VCaP (cell line): Measurements from ENCODE around the gene NKX1-2.

Source experiments
- H3K27ac ChIP-seq: fragments of 450-650 bp; 2 replicates; pipeline ENCODE4 v1.5.1; 2017
- CTCF ChIP-seq: fragments of 450-650 bp; conservative IDR thresholded peaks from 2 replicates; pipeline ENCODE4 v1.5.1; 2017; ENCODE audit warnings: mild to moderate bottlenecking, moderate library complexity

Gene NKX1-2

GRCh38 chr10:124430077-124430476 is 19.8 kb downstream of the NKX1-2 start:
- no peak for TF ChIP-seq CTCF
- H3K27ac ChIP-seq: no peak overlapping the region

DNA sequence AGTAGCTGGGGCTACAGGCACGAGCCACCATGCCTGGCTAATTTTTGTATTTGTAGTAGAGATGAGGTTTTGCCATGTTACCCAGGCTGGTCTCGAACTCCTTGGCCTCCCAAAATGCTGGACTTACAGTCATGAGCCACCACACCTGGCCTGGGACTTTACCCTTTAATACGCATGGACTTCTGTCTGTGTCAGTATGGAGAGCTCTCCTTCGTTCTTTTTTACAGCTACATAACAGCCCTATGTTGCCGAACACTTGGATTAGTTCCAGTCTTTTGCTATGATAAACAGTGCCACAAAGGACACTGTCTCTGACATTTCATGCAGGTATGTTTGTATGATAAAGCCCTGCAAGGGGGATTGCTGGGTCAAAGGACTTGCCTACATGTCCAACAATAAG is 20.3 kb downstream of the NKX1-2 start:
- TF ChIP-seq CTCF: no peak
- no peak overlapping the region for H3K27ac ChIP-seq

DNA sequence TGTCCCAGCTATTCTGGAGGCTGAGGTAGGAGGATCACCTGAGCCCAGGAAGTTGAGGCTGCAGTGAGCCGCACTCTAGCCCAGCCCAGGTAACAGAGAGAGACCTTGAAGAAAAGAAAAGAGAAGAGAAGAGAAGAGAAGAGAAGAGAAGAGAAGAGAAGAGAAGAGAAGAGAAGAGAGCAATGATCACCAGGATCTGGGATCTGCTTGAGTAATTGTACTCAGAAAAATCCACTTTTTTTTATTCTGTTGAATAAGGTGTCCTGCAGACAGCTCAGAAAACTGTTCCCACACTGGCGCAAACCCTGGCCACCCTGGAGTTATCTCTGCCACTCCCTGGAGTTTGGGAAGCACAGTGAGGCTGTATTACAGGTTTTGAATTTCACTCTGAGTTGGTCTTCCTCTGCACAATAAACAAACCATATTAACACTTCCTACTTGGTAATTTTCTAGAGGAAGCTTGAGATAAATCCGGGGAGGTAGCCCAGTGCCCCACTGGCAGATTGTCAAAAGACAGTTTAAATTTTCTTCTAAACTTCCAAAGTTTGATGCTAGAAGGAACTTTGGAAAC is 21.5 kb downstream of the NKX1-2 start:
- H3K27ac ChIP-seq: no peak overlapping the region
- no peak for TF ChIP-seq CTCF

DNA sequence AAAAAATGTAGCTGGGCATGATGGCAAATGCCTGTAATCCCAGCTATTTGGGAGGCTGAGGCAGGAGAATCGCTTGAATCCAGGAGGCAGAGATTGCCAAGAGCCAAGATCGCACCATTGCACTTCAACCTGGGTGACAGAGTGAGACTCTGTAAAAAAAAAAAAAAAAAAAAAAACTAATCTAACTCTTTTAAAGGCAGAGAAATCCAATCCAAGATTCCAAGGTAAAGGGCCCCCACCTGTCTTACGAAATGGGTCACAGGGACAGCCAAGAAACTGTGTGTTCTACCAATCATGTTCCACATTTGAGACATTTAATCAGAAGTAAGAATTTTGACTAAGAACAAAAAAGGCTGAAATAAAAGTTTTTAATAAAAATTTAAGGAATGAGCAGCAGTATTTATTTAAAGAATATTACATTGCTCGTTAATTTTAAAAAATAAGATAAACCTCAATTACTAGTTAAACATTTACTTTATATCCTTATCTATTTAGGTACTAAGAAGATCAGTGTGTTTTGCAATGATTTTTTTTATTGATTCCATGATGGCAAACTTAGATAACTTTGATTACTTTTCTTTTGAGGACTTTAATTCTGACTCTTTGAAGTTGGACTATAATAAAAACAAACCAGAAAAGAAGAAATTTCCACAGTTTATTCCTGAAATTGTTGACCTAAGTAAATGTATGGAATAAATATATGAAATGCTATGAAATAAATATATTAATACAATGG is 24.4 kb downstream of the NKX1-2 start:
- no peak for TF ChIP-seq CTCF
- H3K27ac ChIP-seq: no peak overlapping the region

DNA sequence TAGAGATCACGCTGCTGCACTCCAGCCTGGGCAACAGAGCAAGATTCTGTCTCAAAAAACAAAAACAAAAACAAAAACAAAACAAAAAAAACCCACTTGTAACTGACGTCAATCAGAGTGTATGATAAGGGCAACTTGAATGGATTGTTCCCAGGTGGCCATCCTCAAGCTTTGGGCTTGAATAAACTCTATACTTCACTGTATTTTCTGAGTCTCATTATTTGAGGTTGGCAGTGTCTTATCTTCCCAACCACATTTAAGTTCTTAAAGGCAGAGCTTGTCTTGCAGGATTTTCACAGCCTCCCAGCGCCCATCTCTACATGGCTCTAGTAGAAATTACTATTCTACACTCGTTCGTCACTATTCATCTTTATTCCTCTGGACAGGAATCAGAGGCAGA is 26.0 kb downstream of the NKX1-2 start:
- no peak for TF ChIP-seq CTCF
- no peak overlapping the region for H3K27ac ChIP-seq

DNA sequence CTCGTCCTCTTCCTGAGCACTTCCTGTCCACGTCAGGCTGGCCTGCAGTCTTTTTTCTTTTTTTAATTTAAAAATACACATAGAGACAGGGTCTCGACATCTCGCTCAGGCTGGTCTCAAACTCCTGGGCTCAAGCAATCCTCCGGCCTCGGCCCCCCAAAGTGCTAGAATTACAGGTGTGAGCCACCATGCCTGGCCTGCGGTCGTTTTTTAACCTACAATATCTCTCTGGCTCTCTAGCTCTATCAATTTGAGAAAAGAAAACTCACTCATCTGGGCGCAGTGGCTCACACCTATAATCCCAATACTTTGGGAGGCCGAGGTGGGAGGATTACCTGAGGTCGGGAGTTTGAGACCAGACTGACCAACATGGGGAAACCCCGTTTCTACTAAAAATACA is 27.1 kb downstream of the NKX1-2 start:
- no peak overlapping the region for H3K27ac ChIP-seq
- no peak for TF ChIP-seq CTCF

DNA sequence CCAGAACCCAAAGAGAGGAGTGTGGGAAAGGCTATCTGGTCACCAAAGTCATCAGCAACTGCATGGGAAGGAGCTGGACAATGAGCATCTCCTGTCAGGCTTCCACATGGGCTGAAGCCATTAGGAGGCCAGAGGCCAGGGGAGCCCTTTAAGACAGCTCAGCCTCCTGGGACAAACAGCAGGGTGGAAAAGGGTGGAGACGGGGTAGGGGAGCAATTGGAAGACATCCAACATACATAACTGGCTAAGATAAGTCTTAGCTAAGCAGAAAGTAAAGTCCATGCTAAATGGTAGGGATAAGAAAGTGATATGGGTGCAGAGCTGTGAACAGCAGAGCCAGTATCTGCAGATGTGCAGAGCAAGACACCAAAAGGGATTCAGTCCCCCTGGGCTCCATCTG is 29.6 kb downstream of the NKX1-2 start:
- no peak for TF ChIP-seq CTCF

More for the DNA sequence above, 29.6 kb downstream of the NKX1-2 start:
- H3K27ac ChIP-seq: no peak overlapping the region
